ENCODE measurements around the gene DNAAF3. TPM values are rescaled to one million over a fixed set of nuclear protein-coding genes. Genes with fewer than 3 reads are reported as not detected.

Gene DNAAF3
- total RNA-seq, 4 donors from 2014 or later: 0.48 to 10.6 (median 3.1) TPM

- no peaks in the 10 kb centered on the region for H3K9me3 ChIP-seq
- no peaks in the 10 kb centered on the region for H3K4me1 ChIP-seq
- H3K27me3 ChIP-seq: peaks cover 30% of the 10 kb centered on the region
- TF ChIP-seq POLR2AphosphoS5 (IDR thresholded peaks at IDR 0.05) (no peak), EP300 (IDR thresholded peaks at IDR 0.05) (no peak), CTCF (IDR thresholded peaks at IDR 0.05) (no peak), POLR2A (IDR thresholded peaks at IDR 0.05) (no peak)
- no peaks in the 10 kb centered on the region for H3K36me3 ChIP-seq
- no peak overlapping the region for H3K27ac ChIP-seq
- 68% methylated on average over 16 of the region's 16 CpGs for WGBS
- no peak for DNase-seq (ENCODE audit: low spot score in 2 of 2)
- no peak overlapping the region for H3K4me3 ChIP-seq
Measured at GRCh38 chr19:55131421-55131820, 35.0 kb downstream of the DNAAF3 start.

GRCh38 chr19:55119053-55119452 is 47.4 kb downstream of the DNAAF3 start:
- 82% methylated on average over 14 of the region's 14 CpGs for WGBS
- no peak overlapping the region for H3K4me3 ChIP-seq
- no peak for TF ChIP-seq POLR2A (IDR thresholded peaks at IDR 0.05)
- no peak for TF ChIP-seq EP300 (IDR thresholded peaks at IDR 0.05)
- TF ChIP-seq CTCF (IDR thresholded peaks at IDR 0.05): no peak
- TF ChIP-seq POLR2AphosphoS5 (IDR thresholded peaks at IDR 0.05): no peak
- H3K9me3 ChIP-seq: no peaks in the 10 kb centered on the region
- no peaks in the 10 kb centered on the region for H3K36me3 ChIP-seq
- peaks cover 5% of the 10 kb centered on the region for H3K27me3 ChIP-seq
- no peak overlapping the region for H3K27ac ChIP-seq
- peaks cover 36% of the 10 kb centered on the region for H3K4me1 ChIP-seq
- no peak for DNase-seq (ENCODE audit: low spot score in 2 of 2)

GRCh38 chr19:55118401-55118991 is 47.9 kb downstream of the DNAAF3 start:
- Histone ChIP-seq H3K4me1 (peaks cover 42% of the 10 kb centered on the region), H3K4me3 (peak overlapping the region; percentile 69), H3K27ac (no peak overlapping the region), H3K27me3 (peaks cover 3% of the 10 kb centered on the region), H3K36me3 (no peaks in the 10 kb centered on the region), H3K9me3 (no peaks in the 10 kb centered on the region)
- TF ChIP-seq POLR2A (IDR thresholded peaks at IDR 0.05) (no peak), POLR2AphosphoS5 (IDR thresholded peaks at IDR 0.05) (no peak), EP300 (IDR thresholded peaks at IDR 0.05) (no peak), CTCF (IDR thresholded peaks at IDR 0.05) (peak in 1 of 2 donors; percentile 3)
- WGBS: 27% methylated on average over 22 of the region's 22 CpGs
- DNase-seq (ENCODE audit: low spot score in 2 of 2): no peak

- WGBS: under 1% methylated on average over 31 of the region's 44 CpGs
- peak; percentile 98 to 99 for DNase-seq (ENCODE audit: low spot score in 2 of 2)
- Histone ChIP-seq H3K36me3 (no peaks in the 10 kb centered on the region), H3K4me3 (peak overlapping the region; percentile 69), H3K4me1 (peaks cover 48% of the 10 kb centered on the region), H3K27me3 (no peaks in the 10 kb centered on the region), H3K9me3 (no peaks in the 10 kb centered on the region), H3K27ac (peak overlapping the region; percentile 80)
- TF ChIP-seq POLR2AphosphoS5 (IDR thresholded peaks at IDR 0.05): peak in 2 of 3 donors; percentile 33 to 84
- no peak for TF ChIP-seq CTCF (IDR thresholded peaks at IDR 0.05)
Measured at GRCh38 chr19:55117663-55118391, 48.6 kb downstream of the DNAAF3 start.

GRCh38 chr19:55116859-55117662 is 49.4 kb downstream of the DNAAF3 start, which contains the start of gene PPP1R12C:
Gene PPP1R12C, minus strand, starts transcription at chr19:55117637. Its CDS starts 94 bp downstream, at chr19:55117543.
- H3K9me3 ChIP-seq: no peaks in the 10 kb centered on the region
- TF ChIP-seq POLR2A (IDR thresholded peaks at IDR 0.05) (peak in 1 of 2 donors; percentile 34), EP300 (IDR thresholded peaks at IDR 0.05) (no peak)
- H3K36me3 ChIP-seq: peaks cover 6% of the 10 kb centered on the region
- peak within 1 kb of the TSS; percentile 80 for H3K27ac ChIP-seq
- WGBS: under 1% methylated on average over 22 of the region's 97 CpGs
- H3K4me1 ChIP-seq: peaks cover 56% of the 10 kb centered on the region
- H3K4me3 ChIP-seq: peak within 1 kb of the TSS; percentile 69
- no peak for DNase-seq (ENCODE audit: low spot score in 2 of 2)
- H3K27me3 ChIP-seq: no peaks in the 10 kb centered on the region

Measured in suprapubic skin (tissue), 4 donors.